DMS79 treated with DMSO at 0.1 percent for 48 hours (cell line): ENCODE data around the gene HOXA5.

Source experiments
- DNase-seq: peaks from one replicate; lab custom pipeline; 2025; lab: John Stamatoyannopoulos, UW

Gene HOXA5

DNA sequence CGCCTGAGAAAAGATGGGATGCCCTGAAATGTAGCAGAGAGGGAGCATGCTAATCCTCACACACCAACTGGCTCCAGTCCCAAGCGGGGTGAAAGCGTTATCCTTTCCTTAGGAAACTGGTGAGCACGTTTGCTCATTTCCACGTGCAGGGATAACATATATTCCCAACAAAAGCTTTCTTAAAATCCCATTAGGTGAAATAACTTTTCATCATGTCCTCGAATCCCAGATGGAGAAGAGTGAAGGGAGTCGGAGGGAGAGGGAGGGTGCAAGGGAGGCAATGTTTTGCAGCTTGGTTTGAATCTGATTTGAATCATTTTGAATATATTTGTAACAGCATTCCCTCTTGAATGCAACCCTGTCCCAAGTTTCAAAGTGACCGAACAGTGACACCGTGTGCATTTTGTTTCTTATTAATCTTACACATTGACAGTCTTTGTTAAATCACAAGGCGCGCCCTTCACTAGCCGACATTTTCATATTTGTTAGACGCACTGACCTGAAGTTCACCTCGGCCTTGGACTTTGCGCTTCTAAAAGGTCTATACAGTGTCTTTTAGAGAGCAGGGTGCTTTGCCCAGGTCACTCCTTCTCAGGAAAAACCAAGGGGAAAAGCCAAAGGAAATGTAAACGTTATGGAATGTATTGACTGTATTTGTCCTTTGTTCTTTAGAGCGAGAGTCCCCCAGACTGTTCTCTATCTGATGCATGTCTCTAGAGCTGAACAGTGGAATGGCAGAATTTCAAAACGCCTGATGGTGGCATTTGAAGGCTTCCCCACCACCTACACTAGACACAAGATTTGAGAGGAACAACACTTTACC, 9.9 kb downstream of the HOXA5 start:
- no peak for DNase-seq

DNA sequence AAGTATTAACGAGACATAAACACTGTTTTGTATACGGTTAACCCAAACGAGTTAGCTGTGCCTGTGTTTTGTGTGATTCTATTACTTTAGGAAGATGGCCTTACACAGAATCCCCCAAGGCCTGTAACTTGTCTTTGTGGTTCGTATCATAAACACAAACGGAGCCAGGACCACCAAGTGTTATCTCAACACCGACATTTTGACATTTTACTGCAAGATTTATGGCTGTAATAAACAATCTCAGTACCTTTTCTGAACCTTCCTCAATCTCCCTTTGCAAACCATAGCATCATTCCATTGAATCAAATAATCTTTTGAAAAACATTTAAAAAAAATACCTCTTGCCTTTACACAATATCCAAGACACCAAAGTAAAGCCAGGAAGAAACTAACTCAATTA, 10.5 kb downstream of the HOXA5 start:
- no peak for DNase-seq

- DNase-seq: no peak
These were observed 11.3 kb downstream of the HOXA5 start for GRCh38 chr7:27132214-27132613.

DNA sequence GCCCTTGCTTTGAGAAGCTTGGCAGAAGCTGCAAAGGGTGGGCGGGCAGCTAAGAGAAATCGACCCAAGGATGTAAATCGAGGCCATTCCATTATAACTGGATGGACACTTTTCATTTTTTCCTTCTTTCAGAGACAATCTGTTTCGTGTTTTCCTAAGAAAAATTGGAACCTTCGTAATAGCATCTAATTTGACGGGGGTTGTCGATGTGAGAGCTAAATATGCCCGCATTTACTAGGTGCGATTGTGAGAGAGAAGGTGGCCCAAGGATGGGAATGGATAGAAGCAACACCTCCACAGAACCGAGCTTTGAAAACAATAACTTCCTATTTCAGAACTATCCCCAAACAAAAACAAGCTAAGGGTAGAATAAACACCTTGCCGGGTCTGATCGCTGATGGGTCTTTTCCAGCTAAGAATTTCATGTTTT, 12.1 kb downstream of the HOXA5 start:
- no peak for DNase-seq

GRCh38 chr7:27130540-27131389, 12.7 kb downstream of the HOXA5 start, which contains the start of gene HOXA4:
TSS of gene HOXA4 (minus strand) at chr7:27130757. CDS start at chr7:27130733, 24 bp downstream.
- DNase-seq: peak; percentile 53

DNA sequence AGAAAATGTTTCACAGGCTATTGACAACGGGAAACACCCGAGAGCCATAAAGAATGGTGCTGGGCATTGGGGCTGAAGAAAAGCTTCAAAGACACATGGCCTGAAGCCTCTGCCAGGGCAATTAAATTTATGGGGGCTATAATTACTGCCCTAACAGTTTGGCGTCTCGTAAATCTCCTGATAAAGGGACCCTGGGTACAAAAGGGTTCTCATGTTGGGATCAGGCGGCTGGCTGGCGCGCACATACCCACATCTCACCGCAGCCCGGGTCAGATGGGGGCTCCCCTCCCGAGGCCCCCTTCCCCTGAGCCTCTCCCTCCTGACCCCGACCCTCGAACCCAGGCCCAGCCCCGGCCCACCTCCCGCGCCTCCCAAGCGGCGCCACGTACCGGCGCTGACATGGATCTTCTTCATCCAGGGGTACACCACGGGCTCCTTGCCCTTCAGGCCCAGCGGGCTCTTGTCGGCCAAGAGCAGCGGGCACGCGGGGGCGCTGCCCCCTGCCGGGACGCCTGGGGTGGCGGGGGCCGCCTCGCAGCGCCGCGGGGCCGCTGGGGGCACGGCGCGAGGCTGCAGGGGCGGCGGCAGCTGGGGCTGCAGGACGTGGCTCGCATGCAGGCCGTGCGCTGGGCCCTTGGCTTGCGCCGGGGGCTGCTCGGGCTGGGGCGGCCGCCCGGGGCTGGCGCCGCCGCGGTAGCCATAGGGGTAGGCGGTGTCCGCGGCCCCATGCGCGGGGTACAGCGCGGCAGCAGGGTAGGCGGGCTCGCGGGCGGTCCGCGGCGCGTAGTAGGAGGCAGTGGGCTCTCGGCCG, 13.5 kb downstream of the HOXA5 start:
- DNase-seq: no peak

DNA sequence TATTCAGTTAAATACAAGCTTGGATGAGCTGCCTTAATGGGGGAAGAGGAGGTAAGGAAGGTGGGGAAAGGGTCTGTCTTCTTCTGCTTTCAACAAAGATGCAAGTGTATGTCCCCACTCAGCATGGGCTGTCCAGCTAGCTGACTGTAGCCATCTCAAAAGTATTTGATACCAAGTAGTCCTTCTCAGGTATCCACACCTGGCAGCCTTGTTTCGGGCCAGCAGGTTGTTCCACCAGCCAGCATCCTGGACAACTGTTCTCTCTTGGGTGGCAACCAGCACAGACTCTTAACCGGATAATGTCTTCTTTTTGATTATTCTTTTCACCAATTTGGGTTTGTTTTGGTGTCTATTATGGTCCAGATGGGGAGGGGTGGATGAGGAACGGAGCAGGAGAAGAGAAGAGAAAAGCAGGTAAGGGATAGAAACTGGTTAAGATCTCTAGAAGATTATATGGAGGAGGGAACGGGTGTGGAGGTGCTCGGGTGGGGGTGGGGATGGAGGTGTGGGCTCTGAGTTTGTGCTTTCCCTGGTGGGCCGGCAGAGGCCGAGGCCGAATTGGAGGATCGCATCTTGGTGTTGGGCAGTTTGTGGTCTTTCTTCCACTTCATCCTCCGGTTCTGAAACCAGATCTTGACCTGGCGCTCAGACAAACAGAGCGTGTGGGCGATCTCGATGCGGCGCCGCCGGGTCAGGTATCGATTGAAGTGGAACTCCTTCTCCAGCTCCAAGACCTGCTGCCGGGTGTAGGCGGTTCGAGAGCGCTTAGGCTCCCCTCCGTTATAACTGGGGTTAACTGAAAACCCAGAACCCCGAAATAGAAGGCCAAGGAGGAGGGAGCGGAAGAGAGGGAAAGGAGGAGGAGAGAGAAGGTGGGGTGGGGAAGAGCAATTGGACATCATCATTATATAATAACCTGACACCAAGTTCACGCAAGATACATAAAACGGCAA, 14.4 kb downstream of the HOXA5 start:
- DNase-seq: no peak

GRCh38 chr7:27128034-27128433, 15.4 kb downstream of the HOXA5 start:
- DNase-seq: peak; percentile 93

DNA sequence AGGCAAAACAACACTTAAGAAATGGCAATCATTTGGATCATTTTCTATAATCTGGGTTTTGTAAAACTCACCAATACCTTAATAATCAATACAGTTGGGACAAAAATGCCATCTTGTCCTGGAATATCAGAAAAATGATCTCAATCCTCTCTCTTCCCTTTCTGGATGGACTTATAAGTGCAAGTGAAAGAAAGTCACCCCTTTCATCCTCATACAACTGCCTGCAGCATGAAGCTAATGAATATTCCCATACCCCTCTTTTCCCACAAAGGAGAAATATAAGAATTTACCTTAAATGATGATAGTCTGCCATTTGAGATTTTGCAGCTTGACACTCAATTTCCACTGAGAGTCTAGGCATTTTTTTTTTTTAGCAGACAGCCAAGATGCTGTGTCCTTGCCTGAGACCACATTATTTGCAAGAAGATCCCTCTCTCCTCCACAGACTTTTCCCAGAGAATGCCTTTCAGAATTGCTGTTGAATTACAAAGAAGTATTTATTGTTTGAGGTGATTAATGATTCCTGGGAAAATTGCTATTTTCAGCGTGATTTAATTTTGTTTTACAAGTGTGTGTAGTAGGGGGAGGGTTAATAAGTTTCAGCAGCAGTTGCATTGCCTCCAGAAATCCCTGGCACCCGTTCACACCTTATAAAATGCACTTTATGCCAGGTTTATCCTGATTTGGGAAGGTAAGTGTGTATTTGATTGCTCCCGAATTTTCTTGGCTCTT, 16.7 kb downstream of the HOXA5 start:
- DNase-seq: no peak

DNA sequence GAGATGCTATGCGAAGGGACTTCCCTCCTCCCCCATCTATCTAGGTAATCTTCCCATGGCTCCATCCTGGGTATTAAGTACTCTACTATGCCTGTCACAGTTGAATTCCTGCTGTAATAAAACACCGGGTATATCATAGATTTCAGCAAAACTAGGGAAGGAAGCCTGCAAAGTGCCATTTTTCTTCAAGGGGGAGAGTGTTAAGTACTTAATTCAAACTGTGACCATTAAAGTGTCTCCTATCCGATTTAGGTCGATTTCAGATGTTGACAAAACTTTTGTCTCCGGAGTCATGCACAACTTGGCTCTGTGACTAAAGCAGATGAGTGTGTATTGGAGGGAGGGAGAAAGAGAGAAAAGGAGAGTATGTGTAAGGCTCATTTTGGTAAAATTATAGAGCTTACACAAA, 17.5 kb downstream of the HOXA5 start:
- DNase-seq: peak; percentile 42

GRCh38 chr7:27124902-27125689, 18.4 kb downstream of the HOXA5 start:
- no peak for DNase-seq

- DNase-seq: no peak
These were observed 19.2 kb downstream of the HOXA5 start for GRCh38 chr7:27124096-27124901.

GRCh38 chr7:27123477-27124053, 19.9 kb downstream of the HOXA5 start:
- DNase-seq: no peak

- DNase-seq: no peak
These were observed 20.4 kb downstream of the HOXA5 start for GRCh38 chr7:27123007-27123476.

DNA sequence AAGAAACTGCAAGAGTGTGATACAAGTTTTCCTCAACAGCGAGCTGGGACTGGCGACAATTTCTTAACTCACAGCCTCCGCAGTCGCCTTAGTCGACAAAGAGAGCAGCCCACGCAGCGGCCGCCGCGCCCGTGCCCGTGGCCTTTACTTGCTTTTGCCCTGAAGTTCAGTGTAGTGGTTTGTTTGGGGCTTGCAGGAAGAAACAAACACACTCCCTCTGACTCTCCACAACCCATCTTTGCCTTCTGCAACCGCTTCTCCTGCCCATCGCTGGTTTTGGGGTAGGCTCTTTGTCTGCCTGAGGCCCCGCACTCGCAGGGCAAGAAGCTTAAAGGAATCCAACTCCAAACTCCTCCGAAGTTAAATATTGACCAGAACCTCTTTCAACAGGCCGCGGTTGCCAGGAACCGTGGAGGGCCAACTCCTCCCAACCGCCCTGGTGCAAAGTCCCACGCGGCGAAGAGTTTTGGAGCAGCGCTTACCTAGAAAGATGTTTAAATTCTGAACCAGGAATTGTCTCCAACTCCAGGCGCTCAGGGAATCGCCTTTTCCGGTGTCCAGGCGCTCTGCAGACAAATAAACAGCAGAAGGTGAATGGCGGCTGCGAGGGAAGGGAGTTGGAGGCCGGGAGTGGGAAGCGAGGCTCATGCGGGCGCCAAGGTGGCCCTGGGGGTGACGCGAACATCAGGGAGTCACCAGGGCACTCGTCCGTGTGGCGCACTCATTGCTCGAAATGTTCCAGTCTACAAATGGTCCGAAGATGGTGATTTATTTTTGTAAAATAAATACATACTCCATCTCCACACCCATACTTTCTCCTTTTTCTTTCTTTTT, 21.2 kb downstream of the HOXA5 start:
- no peak for DNase-seq

- no peak for DNase-seq
These were observed 21.8 kb downstream of the HOXA5 start for GRCh38 chr7:27121684-27122076.

DNA sequence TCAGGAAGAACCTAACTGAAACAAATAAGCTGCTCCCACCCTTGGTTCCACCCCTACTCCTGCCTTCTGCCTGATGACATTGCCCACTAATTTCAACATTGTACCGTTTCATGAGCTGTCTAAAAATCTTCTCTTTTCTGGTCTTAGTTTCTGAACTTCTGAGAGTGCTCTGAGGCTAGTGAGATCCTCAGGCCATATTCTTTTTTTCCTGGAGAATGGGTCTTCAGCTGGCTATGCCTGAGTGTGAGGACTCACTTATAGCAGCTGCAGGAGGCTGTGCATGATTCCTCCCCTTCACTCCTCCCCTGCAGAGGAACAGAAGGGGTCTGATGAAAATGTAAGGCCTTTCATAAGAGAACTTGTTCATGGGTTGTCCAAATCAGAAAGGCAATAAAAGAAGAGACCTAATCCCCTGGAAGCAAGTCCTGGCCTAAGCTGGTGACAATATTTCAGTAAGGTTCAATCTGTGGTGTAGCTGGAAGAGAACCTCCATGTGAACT, 24.0 kb downstream of the HOXA5 start:
- DNase-seq: no peak
